BE2C (cell line): Measurements from ENCODE around the gene DPH2.
A peak's percentile ranks its signal among the peaks of the same experiment; 100 is the strongest.

Source experiments
- DNase-seq: peaks from one replicate; pipeline ENCODE4 v3.0.0-alpha.2; 2020
- H3K27me3 ChIP-seq: fragments of 250-450 bp; sonication (Bioruptor Pico); 2 replicates; pipeline ENCODE4 v1.5.1; 2020; ENCODE audit warnings: mild to moderate bottlenecking
- H3K36me3 ChIP-seq: fragments of 250-450 bp; sonication (Bioruptor Pico); 2 replicates; pipeline ENCODE4 v1.5.1; 2020; ENCODE audit warnings: mild to moderate bottlenecking
- H3K4me1 ChIP-seq: fragments of 250-450 bp; sonication (Bioruptor Pico); 2 replicates; pipeline ENCODE4 v1.5.1; 2020
- H3K4me3 ChIP-seq: 2 replicates; pipeline ENCODE4 v1.5.1; 2011; ENCODE audit warnings: low read depth, low read length
- H3K9me3 ChIP-seq: fragments of 250-450 bp; sonication (Bioruptor Pico); 2 replicates; pipeline ENCODE4 v1.5.1; 2020
- CTCF ChIP-seq: IDR thresholded peaks from 2 replicates; pipeline ENCODE4 v1.5.1; 2012; ENCODE audit warnings: mild to moderate bottlenecking, low read depth, low read length

The DPH2 gene

GRCh38 chr1:43992232-43992995 is 22.6 kb downstream of the DPH2 start:
- H3K9me3 ChIP-seq, result no peaks in the 10 kb centered on the region
- TF ChIP-seq CTCF, result no peak
- no peak overlapping the region for H3K4me3 ChIP-seq
- no peaks in the 10 kb centered on the region for H3K27me3 ChIP-seq
- no peak for DNase-seq
- H3K36me3 ChIP-seq, result no peaks in the 10 kb centered on the region
- H3K4me1 ChIP-seq, result peaks cover 19% of the 10 kb centered on the region

GRCh38 chr1:43993206-43993914 is 23.6 kb downstream of the DPH2 start:
- Histone ChIP-seq H3K4me1 (peaks cover 19% of the 10 kb centered on the region), H3K4me3 (no peak overlapping the region), H3K9me3 (no peaks in the 10 kb centered on the region), H3K27me3 (no peaks in the 10 kb centered on the region), H3K36me3 (no peaks in the 10 kb centered on the region)
- TF ChIP-seq CTCF, result no peak
- no peak for DNase-seq

GRCh38 chr1:43994071-43994470 is 24.3 kb downstream of the DPH2 start:
- Histone ChIP-seq H3K36me3 (no peaks in the 10 kb centered on the region), H3K4me3 (no peak overlapping the region), H3K9me3 (no peaks in the 10 kb centered on the region), H3K27me3 (no peaks in the 10 kb centered on the region), H3K4me1 (peaks cover 19% of the 10 kb centered on the region)
- no peak for DNase-seq
- TF ChIP-seq CTCF, result no peak

- Histone ChIP-seq H3K36me3 (no peaks in the 10 kb centered on the region), H3K27me3 (no peaks in the 10 kb centered on the region), H3K9me3 (no peaks in the 10 kb centered on the region), H3K4me1 (peaks cover 19% of the 10 kb centered on the region), H3K4me3 (no peak overlapping the region)
- peak; percentile 61 for DNase-seq
- peak; percentile 49 for TF ChIP-seq CTCF
These were observed 25.3 kb downstream of the DPH2 start for GRCh38 chr1:43994794-43995790.

- no peak for TF ChIP-seq CTCF
- Histone ChIP-seq H3K27me3 (no peaks in the 10 kb centered on the region), H3K9me3 (no peaks in the 10 kb centered on the region), H3K4me1 (peaks cover 19% of the 10 kb centered on the region), H3K36me3 (no peaks in the 10 kb centered on the region), H3K4me3 (no peak overlapping the region)
- peak; percentile 74 for DNase-seq
These were observed 26.3 kb downstream of the DPH2 start for GRCh38 chr1:43995984-43996732.
